ENCODE results near the gene MESP1. TPM values are rescaled to one million over a fixed set of nuclear protein-coding genes. Genes with fewer than 3 reads are reported as not detected.

MESP1 gene
- total RNA-seq, 1 donor from 2014 or later: not detected

DNA sequence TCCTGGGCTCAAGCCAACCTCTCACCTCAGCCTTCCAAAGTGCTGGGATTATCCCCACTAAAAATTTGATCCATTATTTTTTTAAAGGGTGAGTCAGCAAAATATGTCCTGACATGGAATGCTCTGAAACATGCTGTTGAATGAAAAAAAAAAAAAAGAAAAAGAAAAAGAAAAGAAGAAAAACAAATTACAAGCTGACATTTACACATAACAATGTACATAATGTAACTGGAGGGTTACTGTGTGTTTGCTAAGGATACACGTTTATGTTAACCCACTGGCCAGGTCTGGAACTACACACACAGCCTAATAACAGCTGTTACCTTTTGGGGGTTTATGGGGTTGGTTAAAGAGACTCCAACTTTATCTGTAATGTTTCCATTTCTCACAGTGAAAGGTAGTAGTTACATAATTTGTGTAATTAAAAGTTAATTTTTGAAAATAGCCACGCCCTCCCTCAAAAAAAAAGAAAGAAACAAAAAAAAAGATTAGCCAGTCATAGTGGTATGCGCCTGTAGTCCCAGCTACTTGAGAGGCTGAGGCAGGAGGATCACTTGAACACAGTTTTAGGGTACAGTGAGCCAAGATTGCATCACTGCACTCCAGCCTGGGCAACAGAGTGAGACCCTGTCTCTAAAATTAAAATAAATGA, 22.0 kb upstream of the MESP1 start:
- Mint-ChIP-seq H3K4me1 (peaks cover 7% of the 10 kb centered on the region), H3K27ac (no peak overlapping the region), H3K27me3 (ENCODE audit: insufficient read depth, low read depth) (peaks cover 11% of the 10 kb centered on the region), H3K36me3 (no peaks in the 10 kb centered on the region), H3K4me3 (no peak overlapping the region), H3K9me3 (no peaks in the 10 kb centered on the region)
- Histone ChIP-seq H3K4me1 (no peaks in the 10 kb centered on the region), H3F3A (ENCODE audit: low read depth) (no peaks in the 10 kb centered on the region), H3K4me3 (no peak overlapping the region), H2AFZ (replicated peaks) (no peak overlapping the region), H4K20me1 (ENCODE audit: low read depth) (no peaks in the 10 kb centered on the region), H3K9me3 (ENCODE audit: low read depth) (no peaks in the 10 kb centered on the region), H3K27ac (no peak overlapping the region), H3K36me3 (no peaks in the 10 kb centered on the region), H3K27me3 (peaks cover 38% of the 10 kb centered on the region), H3K79me2 (ENCODE audit: low read depth) (no peaks in the 10 kb centered on the region), H3K4me2 (no peak overlapping the region), H3K9ac (no peak overlapping the region)
- TF ChIP-seq EZH2 (IDR thresholded peaks at IDR 0.05) (no peak), EZH2phosphoT487 (IDR thresholded peaks at IDR 0.05) (no peak)
- TF ChIP-seq, protein P1, sequence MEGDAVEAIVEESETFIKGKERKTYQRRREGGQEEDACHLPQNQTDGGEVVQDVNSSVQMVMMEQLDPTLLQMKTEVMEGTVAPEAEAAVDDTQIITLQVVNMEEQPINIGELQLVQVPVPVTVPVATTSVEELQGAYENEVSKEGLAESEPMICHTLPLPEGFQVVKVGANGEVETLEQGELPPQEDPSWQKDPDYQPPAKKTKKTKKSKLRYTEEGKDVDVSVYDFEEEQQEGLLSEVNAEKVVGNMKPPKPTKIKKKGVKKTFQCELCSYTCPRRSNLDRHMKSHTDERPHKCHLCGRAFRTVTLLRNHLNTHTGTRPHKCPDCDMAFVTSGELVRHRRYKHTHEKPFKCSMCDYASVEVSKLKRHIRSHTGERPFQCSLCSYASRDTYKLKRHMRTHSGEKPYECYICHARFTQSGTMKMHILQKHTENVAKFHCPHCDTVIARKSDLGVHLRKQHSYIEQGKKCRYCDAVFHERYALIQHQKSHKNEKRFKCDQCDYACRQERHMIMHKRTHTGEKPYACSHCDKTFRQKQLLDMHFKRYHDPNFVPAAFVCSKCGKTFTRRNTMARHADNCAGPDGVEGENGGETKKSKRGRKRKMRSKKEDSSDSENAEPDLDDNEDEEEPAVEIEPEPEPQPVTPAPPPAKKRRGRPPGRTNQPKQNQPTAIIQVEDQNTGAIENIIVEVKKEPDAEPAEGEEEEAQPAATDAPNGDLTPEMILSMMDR (IDR thresholded peaks at IDR 0.05): no peak
- DNase-seq (ENCODE audit: low spot score): no peak

DNA sequence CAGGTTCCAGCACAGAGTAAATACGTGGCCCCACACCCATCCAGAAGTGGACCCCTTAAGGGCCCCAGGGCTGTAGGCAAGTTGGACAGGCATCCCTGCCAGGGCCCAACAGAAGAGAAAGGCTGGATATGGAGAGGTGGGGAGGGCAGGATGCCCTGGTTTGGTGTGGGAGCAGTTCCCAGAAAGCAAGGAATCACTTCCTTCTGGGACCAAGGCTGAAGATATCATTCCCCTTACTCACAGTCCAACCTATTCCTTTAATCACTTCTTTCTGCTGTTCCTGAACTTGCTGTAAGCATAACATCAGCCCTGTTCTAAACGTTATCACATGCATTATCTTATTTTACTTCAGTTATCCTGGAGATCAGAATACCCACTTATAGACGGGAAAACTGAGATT, 19.0 kb upstream of the MESP1 start:
- H4K20me1 ChIP-seq (ENCODE audit: low read depth): no peaks in the 10 kb centered on the region
- no peaks in the 10 kb centered on the region for H3K79me2 ChIP-seq (ENCODE audit: low read depth)
- peaks cover 9% of the 10 kb centered on the region for H3K27me3 Mint-ChIP-seq (ENCODE audit: insufficient read depth, low read depth)
- H3K9ac ChIP-seq: no peak overlapping the region
- H3K4me2 ChIP-seq: no peak overlapping the region
- no peaks in the 10 kb centered on the region for H3K36me3 ChIP-seq
- H3K27me3 ChIP-seq: peaks cover 9% of the 10 kb centered on the region
- H3K27ac Mint-ChIP-seq: no peak overlapping the region
- no peaks in the 10 kb centered on the region for H3K36me3 Mint-ChIP-seq
- no peak overlapping the region for H3K4me3 ChIP-seq
- no peaks in the 10 kb centered on the region for H3F3A ChIP-seq (ENCODE audit: low read depth)
- H3K4me1 Mint-ChIP-seq: peaks cover 7% of the 10 kb centered on the region
- no peak for DNase-seq (ENCODE audit: low spot score)
- H3K27ac ChIP-seq: no peak overlapping the region
- H3K9me3 Mint-ChIP-seq: no peaks in the 10 kb centered on the region
- H3K4me3 Mint-ChIP-seq: no peak overlapping the region
- H3K9me3 ChIP-seq (ENCODE audit: low read depth): no peaks in the 10 kb centered on the region
- no peak overlapping the region for H2AFZ ChIP-seq (replicated peaks)
- TF ChIP-seq EZH2 (IDR thresholded peaks at IDR 0.05) (no peak), EZH2phosphoT487 (IDR thresholded peaks at IDR 0.05) (no peak)
- TF ChIP-seq, protein P1 (IDR thresholded peaks at IDR 0.05): no peak
- H3K4me1 ChIP-seq: no peaks in the 10 kb centered on the region

DNA sequence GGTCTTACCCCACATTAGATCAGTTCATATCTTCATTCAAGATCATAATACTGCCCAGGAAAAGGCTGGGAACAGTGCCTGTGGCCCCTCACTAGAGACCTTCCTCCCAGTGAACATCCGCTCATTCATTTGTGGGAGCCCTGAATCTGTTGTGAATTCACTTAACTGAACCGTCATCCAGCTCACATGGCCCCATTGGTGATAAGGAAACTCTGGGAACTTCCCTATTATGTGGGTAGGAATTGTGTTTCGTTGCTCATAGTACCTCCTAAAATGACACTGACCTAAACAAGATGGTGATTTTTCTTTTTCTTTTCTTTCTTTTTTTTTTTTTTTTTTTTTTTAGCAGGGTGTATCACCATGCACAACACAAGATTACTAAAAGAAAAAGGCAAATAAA, 18.3 kb upstream of the MESP1 start:
- no peaks in the 10 kb centered on the region for H3K9me3 ChIP-seq (ENCODE audit: low read depth)
- Mint-ChIP-seq H3K9me3 (no peaks in the 10 kb centered on the region), H3K36me3 (no peaks in the 10 kb centered on the region), H3K27ac (no peak overlapping the region), H3K4me3 (no peak overlapping the region), H3K27me3 (ENCODE audit: insufficient read depth, low read depth) (peaks cover 7% of the 10 kb centered on the region), H3K4me1 (peaks cover 5% of the 10 kb centered on the region)
- no peak for TF ChIP-seq EZH2phosphoT487 (IDR thresholded peaks at IDR 0.05)
- no peak for TF ChIP-seq EZH2 (IDR thresholded peaks at IDR 0.05)
- TF ChIP-seq, protein P1 (IDR thresholded peaks at IDR 0.05): no peak
- H3K4me3 ChIP-seq: no peak overlapping the region
- no peaks in the 10 kb centered on the region for H3K36me3 ChIP-seq
- H3K4me1 ChIP-seq: no peaks in the 10 kb centered on the region
- H3K79me2 ChIP-seq (ENCODE audit: low read depth): no peaks in the 10 kb centered on the region
- H3K27ac ChIP-seq: no peak overlapping the region
- no peak overlapping the region for H3K4me2 ChIP-seq
- H3K9ac ChIP-seq: no peak overlapping the region
- H3K27me3 ChIP-seq: peaks cover 2% of the 10 kb centered on the region
- no peaks in the 10 kb centered on the region for H4K20me1 ChIP-seq (ENCODE audit: low read depth)
- no peak for DNase-seq (ENCODE audit: low spot score)
- no peak overlapping the region for H2AFZ ChIP-seq (replicated peaks)
- no peaks in the 10 kb centered on the region for H3F3A ChIP-seq (ENCODE audit: low read depth)

All from neural progenitor cell (in vitro differentiated cells).